MM.1S (cell line): ENCODE results near the gene COL27A1.

ENCODE experiments used
- DNase-seq: peaks from one replicate; pipeline ENCODE4 v3.0.0-alpha.2; 2015
- H2AFZ ChIP-seq: fragments of 300-600 bp; sonication (generic); 2 replicates; pipeline ENCODE4 v1.6.0; 2016; ENCODE audit warnings: antibody characterized with exemption, low read length
- H3F3A ChIP-seq: fragments of 300-600 bp; sonication (generic); 2 replicates; pipeline ENCODE4 v1.6.1; 2016; ENCODE audit warnings: mild to moderate bottlenecking, antibody characterized with exemption, low read length, moderate library complexity, mixed read lengths; ENCODE audit not compliant: insufficient read depth
- H3K27ac ChIP-seq: fragments of 300-600 bp; sonication (generic); 2 replicates; pipeline ENCODE4 v1.5.1; 2016; ENCODE audit warnings: mild to moderate bottlenecking, low read length
- H3K27me3 ChIP-seq: fragments of 300-600 bp; sonication (generic); replicated peaks from 2 replicates; pipeline ENCODE4 v1.6.0; 2016; ENCODE audit warnings: low read length; ENCODE audit not compliant: insufficient read depth
- H3K36me3 ChIP-seq: fragments of 300-600 bp; sonication (generic); replicated peaks from 2 replicates; pipeline ENCODE4 v1.6.1; 2016; ENCODE audit warnings: mild to moderate bottlenecking, low read length, mixed read lengths; ENCODE audit not compliant: insufficient read depth
- H3K4me1 ChIP-seq: fragments of 300-600 bp; sonication (generic); 2 replicates; pipeline ENCODE4 v1.6.1; 2016; ENCODE audit warnings: low read length, mixed read lengths
- H3K4me2 ChIP-seq: fragments of 300-600 bp; sonication (generic); 2 replicates; pipeline ENCODE4 v1.6.0; 2016; ENCODE audit warnings: low read depth, low read length
- H3K4me3 ChIP-seq: fragments of 300-600 bp; sonication (generic); 2 replicates; pipeline ENCODE4 v1.5.1; 2016; ENCODE audit warnings: low read length, mixed read lengths
- H3K79me2 ChIP-seq: fragments of 300-600 bp; sonication (generic); 2 replicates; pipeline ENCODE4 v1.6.1; 2016; ENCODE audit warnings: mixed run types, low read length, mixed read lengths
- H3K9ac ChIP-seq: fragments of 300-600 bp; sonication (generic); 2 replicates; pipeline ENCODE4 v1.6.1; 2016; ENCODE audit warnings: low read length, mixed read lengths
- H3K9me2 ChIP-seq: fragments of 300-600 bp; sonication (generic); replicated peaks from 2 replicates; pipeline ENCODE4 v1.6.1; 2016; ENCODE audit warnings: mild to moderate bottlenecking, low read length, mixed read lengths; ENCODE audit not compliant: insufficient read depth
- H3K9me3 ChIP-seq: fragments of 300-600 bp; sonication (generic); replicated peaks from 2 replicates; pipeline ENCODE4 v1.6.1; 2016; ENCODE audit warnings: mild to moderate bottlenecking, low read length, mixed read lengths; ENCODE audit not compliant: insufficient read depth
- H4K20me1 ChIP-seq: fragments of 300-600 bp; sonication (generic); 2 replicates; pipeline ENCODE4 v1.6.1; 2016; ENCODE audit warnings: mild to moderate bottlenecking, low read length, moderate library complexity, mixed read lengths; ENCODE audit not compliant: insufficient read depth
- CTCF ChIP-seq: fragments of 300-600 bp; sonication (generic); IDR thresholded peaks from 2 replicates; pipeline ENCODE4 v1.5.1; 2016; ENCODE audit warnings: antibody characterized with exemption, low read length, mixed read lengths
- EZH2 ChIP-seq: fragments of 300-600 bp; sonication (generic); optimal IDR thresholded peaks from 2 replicates; pipeline ENCODE3; 2017; ENCODE audit warnings: low read depth, mild to moderate bottlenecking, antibody characterized with exemption, low read length, mixed read lengths
- EZH2phosphoT487 ChIP-seq: fragments of 300-600 bp; sonication (generic); IDR thresholded peaks from 2 replicates; pipeline ENCODE4 v1.6.1; 2018; ENCODE audit warnings: antibody characterized with exemption, low read length

The COL27A1 gene

GRCh38 chr9:114296338-114296737 is 141.0 kb downstream of the COL27A1 start:
- H3K4me3 ChIP-seq = no peak overlapping the region
- no peaks in the 10 kb centered on the region for H3K79me2 ChIP-seq
- H3K9me2 ChIP-seq = no peaks in the 10 kb centered on the region
- TF ChIP-seq CTCF (no peak), EZH2 (no peak), EZH2phosphoT487 (no peak)
- H3K4me2 ChIP-seq = no peak overlapping the region
- no peaks in the 10 kb centered on the region for H3K9me3 ChIP-seq
- no peak overlapping the region for H2AFZ ChIP-seq
- no peaks in the 10 kb centered on the region for H3K36me3 ChIP-seq
- no peaks in the 10 kb centered on the region for H3F3A ChIP-seq
- H3K27ac ChIP-seq = no peak overlapping the region
- H3K4me1 ChIP-seq = no peaks in the 10 kb centered on the region
- H3K27me3 ChIP-seq = no peaks in the 10 kb centered on the region
- no peaks in the 10 kb centered on the region for H4K20me1 ChIP-seq
- H3K9ac ChIP-seq = no peak overlapping the region
- DNase-seq = no peak

GRCh38 chr9:114299286-114300152 is 144.2 kb downstream of the COL27A1 start:
- H3K36me3 ChIP-seq = no peaks in the 10 kb centered on the region
- TF ChIP-seq EZH2phosphoT487 (no peak), CTCF (no peak), EZH2 (no peak)
- H2AFZ ChIP-seq = no peak overlapping the region
- no peak overlapping the region for H3K9ac ChIP-seq
- H3K9me3 ChIP-seq = no peaks in the 10 kb centered on the region
- no peak for DNase-seq
- H3K79me2 ChIP-seq = no peaks in the 10 kb centered on the region
- H3F3A ChIP-seq = no peaks in the 10 kb centered on the region
- no peaks in the 10 kb centered on the region for H4K20me1 ChIP-seq
- H3K9me2 ChIP-seq = no peaks in the 10 kb centered on the region
- no peaks in the 10 kb centered on the region for H3K27me3 ChIP-seq
- no peak overlapping the region for H3K27ac ChIP-seq
- no peak overlapping the region for H3K4me2 ChIP-seq
- H3K4me1 ChIP-seq = no peaks in the 10 kb centered on the region
- H3K4me3 ChIP-seq = no peak overlapping the region

GRCh38 chr9:114300153-114300845 is 145.0 kb downstream of the COL27A1 start:
- no peak overlapping the region for H3K9ac ChIP-seq
- H3K9me3 ChIP-seq = no peaks in the 10 kb centered on the region
- H3K79me2 ChIP-seq = no peaks in the 10 kb centered on the region
- no peaks in the 10 kb centered on the region for H4K20me1 ChIP-seq
- H3K36me3 ChIP-seq = no peaks in the 10 kb centered on the region
- H3K9me2 ChIP-seq = no peaks in the 10 kb centered on the region
- no peak overlapping the region for H3K4me3 ChIP-seq
- H3K4me2 ChIP-seq = no peak overlapping the region
- no peaks in the 10 kb centered on the region for H3K27me3 ChIP-seq
- DNase-seq = no peak
- no peak overlapping the region for H3K27ac ChIP-seq
- no peaks in the 10 kb centered on the region for H3F3A ChIP-seq
- no peak overlapping the region for H2AFZ ChIP-seq
- no peaks in the 10 kb centered on the region for H3K4me1 ChIP-seq
- TF ChIP-seq EZH2phosphoT487 (no peak), EZH2 (no peak), CTCF (no peak)
